IMR-90 (cell line): ENCODE data around the gene SORD.
"Not testable (repeated sequence)": the region's sequence is repeated elsewhere in the genome, so short reads cannot be mapped to it uniquely, and the experiment has no call there.

ENCODE experiments used
- CEBPB ChIP-seq: IDR thresholded peaks from 2 replicates; pipeline ENCODE4 v1.6.1; 2012; ENCODE audit warnings: low read depth, low read length, improper control_type of control experiment
- FOS ChIP-seq: fragments of 150-350 bp; IDR thresholded peaks from 2 replicates; pipeline ENCODE4 v1.6.1; 2016; ENCODE audit warnings: low read depth, low read length
- POLR2A ChIP-seq: IDR thresholded peaks from 2 replicates; pipeline ENCODE4 v1.6.1; 2012; ENCODE audit warnings: mild to moderate bottlenecking, low read depth, low read length
- RCOR1 ChIP-seq: IDR thresholded peaks from 2 replicates; pipeline ENCODE4 v1.6.1; 2012; ENCODE audit warnings: mild to moderate bottlenecking, low read length, improper control_type of control experiment; ENCODE audit not compliant: insufficient replicate concordance
- SMC3 ChIP-seq: fragments of 150-350 bp; IDR thresholded peaks from 2 replicates; pipeline ENCODE4 v1.6.1; 2016; ENCODE audit warnings: low read depth, mild to moderate bottlenecking, antibody characterized with exemption, low read length, moderate library complexity
- TF ChIP-seq, protein P1 (sequence below): fragments of 150-350 bp; IDR thresholded peaks from 2 replicates; pipeline ENCODE4 v1.6.1; 2017; ENCODE audit warnings: mild to moderate bottlenecking, antibody characterized with exemption, low read length, low read depth
- TF ChIP-seq, protein P2 (sequence below): conservative IDR thresholded peaks from 2 replicates; pipeline ENCODE4 v1.5.1; 2012; ENCODE audit warnings: mild to moderate bottlenecking, low read depth, low read length, improper control_type of control experiment

DNA sequence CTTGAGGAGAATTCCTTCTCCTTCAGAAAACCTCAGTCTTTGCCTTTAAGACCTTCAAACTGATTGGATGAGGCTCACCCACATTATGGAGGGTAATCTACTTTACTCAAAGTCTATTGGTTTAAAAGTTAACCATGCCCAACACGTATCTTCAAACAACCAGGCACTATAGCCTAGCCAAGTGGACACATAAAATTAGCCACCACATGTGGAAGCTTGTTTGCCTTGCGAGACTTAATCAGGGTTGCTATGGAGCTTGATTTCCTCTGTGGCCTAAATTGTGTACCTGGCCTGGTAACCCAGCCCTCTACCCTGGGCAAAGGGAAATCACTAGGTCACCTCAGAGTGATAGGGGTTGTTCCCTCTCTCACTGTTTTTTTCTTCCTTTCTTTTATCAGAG, 19.9 kb downstream of the SORD start:
- TF ChIP-seq, protein P1, sequence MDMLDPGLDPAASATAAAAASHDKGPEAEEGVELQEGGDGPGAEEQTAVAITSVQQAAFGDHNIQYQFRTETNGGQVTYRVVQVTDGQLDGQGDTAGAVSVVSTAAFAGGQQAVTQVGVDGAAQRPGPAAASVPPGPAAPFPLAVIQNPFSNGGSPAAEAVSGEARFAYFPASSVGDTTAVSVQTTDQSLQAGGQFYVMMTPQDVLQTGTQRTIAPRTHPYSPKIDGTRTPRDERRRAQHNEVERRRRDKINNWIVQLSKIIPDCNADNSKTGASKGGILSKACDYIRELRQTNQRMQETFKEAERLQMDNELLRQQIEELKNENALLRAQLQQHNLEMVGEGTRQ: not testable (repeated sequence)
- TF ChIP-seq, protein P2, sequence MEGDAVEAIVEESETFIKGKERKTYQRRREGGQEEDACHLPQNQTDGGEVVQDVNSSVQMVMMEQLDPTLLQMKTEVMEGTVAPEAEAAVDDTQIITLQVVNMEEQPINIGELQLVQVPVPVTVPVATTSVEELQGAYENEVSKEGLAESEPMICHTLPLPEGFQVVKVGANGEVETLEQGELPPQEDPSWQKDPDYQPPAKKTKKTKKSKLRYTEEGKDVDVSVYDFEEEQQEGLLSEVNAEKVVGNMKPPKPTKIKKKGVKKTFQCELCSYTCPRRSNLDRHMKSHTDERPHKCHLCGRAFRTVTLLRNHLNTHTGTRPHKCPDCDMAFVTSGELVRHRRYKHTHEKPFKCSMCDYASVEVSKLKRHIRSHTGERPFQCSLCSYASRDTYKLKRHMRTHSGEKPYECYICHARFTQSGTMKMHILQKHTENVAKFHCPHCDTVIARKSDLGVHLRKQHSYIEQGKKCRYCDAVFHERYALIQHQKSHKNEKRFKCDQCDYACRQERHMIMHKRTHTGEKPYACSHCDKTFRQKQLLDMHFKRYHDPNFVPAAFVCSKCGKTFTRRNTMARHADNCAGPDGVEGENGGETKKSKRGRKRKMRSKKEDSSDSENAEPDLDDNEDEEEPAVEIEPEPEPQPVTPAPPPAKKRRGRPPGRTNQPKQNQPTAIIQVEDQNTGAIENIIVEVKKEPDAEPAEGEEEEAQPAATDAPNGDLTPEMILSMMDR: not testable (repeated sequence)
- not testable (repeated sequence) for TF ChIP-seq POLR2A, FOS, RCOR1, SMC3, CEBPB
